DND-41 (cell line): ENCODE measurements around the gene TSC22D2.
"Not testable (repeated sequence)": the region's sequence is repeated elsewhere in the genome, so short reads cannot be mapped to it uniquely, and the experiment has no call there.

ENCODE experiments used
- ATAC-seq: fragments of 200-7000 bp; cut with Tn5 transposase; 3 replicates; pipeline ENCODE4 v1.9.1; 2021; ENCODE audit warnings: low read depth; ENCODE audit not compliant: insufficient read depth
- DNase-seq: peaks from one replicate; pipeline ENCODE4 v3.0.0-alpha.2; 2020
- H2AFZ ChIP-seq: 2 replicates; pipeline ENCODE4 v1.6.0; 2012; ENCODE audit warnings: low read depth, low read length
- H3K27ac ChIP-seq: 2 replicates; pipeline ENCODE4 v1.5.1; 2012; ENCODE audit warnings: low read length, inconsistent platforms
- H3K27me3 ChIP-seq: fragments of 200-600 bp; sonication (generic); 2 replicates; pipeline ENCODE4 v1.6.0; 2012; ENCODE audit warnings: low read length, mild to moderate bottlenecking, inconsistent platforms; ENCODE audit not compliant: insufficient read depth, poor library complexity
- H3K36me3 ChIP-seq: 2 replicates; pipeline ENCODE4 v1.5.1; 2012; ENCODE audit warnings: low read length, inconsistent platforms; ENCODE audit not compliant: insufficient read depth
- H3K4me1 ChIP-seq: 2 replicates; pipeline ENCODE4 v1.5.1; 2012; ENCODE audit warnings: mild to moderate bottlenecking, low read length; ENCODE audit not compliant: insufficient read depth
- H3K4me2 ChIP-seq: 2 replicates; pipeline ENCODE4 v1.6.0; 2012; ENCODE audit warnings: mild to moderate bottlenecking, moderate library complexity, low read length, inconsistent platforms; ENCODE audit not compliant: insufficient read depth
- H3K4me3 ChIP-seq, 2 experiments: fragments of 200-600 bp in 1 of 2; shearing (Covaris generic) in 1 of 2; 2 replicates each; pipeline ENCODE4 v1.5.1; 2012 to 2016; ENCODE audit warnings: inconsistent platforms in 2 of 2, low read length in 2 of 2, mild to moderate bottlenecking in 2 of 2, low read depth in 1 of 2, moderate library complexity in 1 of 2
- H3K79me2 ChIP-seq: 2 replicates; pipeline ENCODE4 v1.6.0; 2012; ENCODE audit warnings: low read length, inconsistent platforms; ENCODE audit not compliant: insufficient read depth
- H3K9ac ChIP-seq: 2 replicates; pipeline ENCODE4 v1.6.0; 2012; ENCODE audit warnings: low read depth, mild to moderate bottlenecking, inconsistent platforms, low read length, moderate library complexity
- H3K9me3 ChIP-seq: 2 replicates; pipeline ENCODE4 v1.5.1; 2012; ENCODE audit warnings: low read length, moderate library complexity, mild to moderate bottlenecking, inconsistent platforms; ENCODE audit not compliant: insufficient read depth, severe bottlenecking
- H4K20me1 ChIP-seq: 2 replicates; pipeline ENCODE4 v1.6.0; 2012; ENCODE audit warnings: low read length; ENCODE audit not compliant: insufficient read depth
- CTCF ChIP-seq: IDR thresholded peaks from 2 replicates; pipeline ENCODE4 v1.5.1; 2012; ENCODE audit warnings: borderline replicate concordance, low read length, moderate library complexity, mild to moderate bottlenecking; ENCODE audit not compliant: poor library complexity, severe bottlenecking; ENCODE audit errors: extremely low read depth
- EZH2 ChIP-seq: IDR thresholded peaks from 3 replicates; pipeline ENCODE4 v1.6.1; 2012; ENCODE audit warnings: borderline replicate concordance, low read depth, mild to moderate bottlenecking, moderate library complexity, low read length, inconsistent platforms; ENCODE audit not compliant: severe bottlenecking

TSC22D2 gene

DNA sequence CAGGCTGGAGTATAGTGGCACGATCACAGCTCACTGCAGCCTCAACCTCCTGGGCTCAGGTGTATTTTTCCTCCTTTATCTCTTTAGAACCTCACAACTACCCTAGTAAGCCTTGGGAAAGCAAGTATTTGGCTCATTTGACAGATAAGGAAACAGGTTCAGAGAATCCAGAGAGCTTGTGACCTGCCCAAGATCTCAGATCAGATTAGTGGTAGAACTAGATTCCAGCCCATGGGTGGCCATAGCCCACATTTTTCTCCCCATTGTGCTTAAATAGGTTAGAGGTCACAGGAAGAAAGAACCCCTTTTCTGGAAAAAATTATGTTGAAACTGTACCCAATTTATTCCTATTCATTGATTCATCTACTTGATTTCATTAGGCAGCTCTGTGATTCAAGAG is 64.3 kb downstream of the TSC22D2 start:
- H3K4me2 ChIP-seq: no peak overlapping the region
- H3K9me3 ChIP-seq: no peaks in the 10 kb centered on the region
- DNase-seq (no peak), ATAC-seq (no peak)
- H3K79me2 ChIP-seq: no peaks in the 10 kb centered on the region
- no peaks in the 10 kb centered on the region for H3K27me3 ChIP-seq
- H3K36me3 ChIP-seq: no peaks in the 10 kb centered on the region
- H3K4me1 ChIP-seq: no peaks in the 10 kb centered on the region
- no peak overlapping the region for H3K27ac ChIP-seq
- TF ChIP-seq EZH2 (no peak), CTCF (no peak)
- H3K9ac ChIP-seq: no peak overlapping the region
- no peak overlapping the region for H2AFZ ChIP-seq
- no peak overlapping the region for H3K4me3 ChIP-seq
- H4K20me1 ChIP-seq: no peaks in the 10 kb centered on the region

- H2AFZ ChIP-seq, H3K36me3 ChIP-seq, DNase-seq, H3K27ac ChIP-seq, H3K4me2 ChIP-seq, H4K20me1 ChIP-seq, ATAC-seq, H3K4me1 ChIP-seq, H3K27me3 ChIP-seq, H3K79me2 ChIP-seq, H3K9ac ChIP-seq, H3K4me3 ChIP-seq, H3K9me3 ChIP-seq: not testable (repeated sequence)
These were observed 65.1 kb downstream of the TSC22D2 start for GRCh38 chr3:150473161-150473560.

DNA sequence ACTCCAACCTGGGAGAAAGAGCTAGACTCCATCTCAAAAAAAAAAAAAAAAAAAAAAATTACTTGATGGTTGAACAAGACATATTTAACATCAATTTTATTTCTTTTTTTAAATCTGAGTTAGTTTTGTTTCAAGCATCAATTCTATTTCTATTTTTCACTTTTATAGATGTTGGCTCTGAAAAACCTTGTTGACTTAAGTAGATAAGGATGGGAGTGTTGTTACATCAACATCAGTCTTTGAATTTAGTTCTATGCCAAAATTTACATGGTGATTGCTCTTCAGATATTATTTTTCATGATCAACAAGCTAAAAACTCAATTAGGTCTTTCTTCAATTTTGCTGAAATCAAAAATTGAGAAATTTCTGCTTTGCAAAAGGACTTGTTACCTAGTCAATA is 71.3 kb downstream of the TSC22D2 start:
- H3K9me3 ChIP-seq: peaks cover 4% of the 10 kb centered on the region
- H3K4me2 ChIP-seq: no peak overlapping the region
- no peak overlapping the region for H3K4me3 ChIP-seq
- no peaks in the 10 kb centered on the region for H3K36me3 ChIP-seq
- H3K27me3 ChIP-seq: no peaks in the 10 kb centered on the region
- H3K9ac ChIP-seq: no peak overlapping the region
- H4K20me1 ChIP-seq: no peaks in the 10 kb centered on the region
- no peaks in the 10 kb centered on the region for H3K4me1 ChIP-seq
- no peaks in the 10 kb centered on the region for H3K79me2 ChIP-seq
- H2AFZ ChIP-seq: no peak overlapping the region
- TF ChIP-seq EZH2 (no peak), CTCF (no peak)
- no peak for ATAC-seq
- H3K27ac ChIP-seq: no peak overlapping the region
- DNase-seq: no peak

- Histone ChIP-seq H3K27ac (no peak overlapping the region), H3K79me2 (no peaks in the 10 kb centered on the region), H3K9me3 (peaks cover 4% of the 10 kb centered on the region), H3K9ac (no peak overlapping the region), H4K20me1 (no peaks in the 10 kb centered on the region), H2AFZ (no peak overlapping the region), H3K4me3 (no peak overlapping the region), H3K4me2 (no peak overlapping the region), H3K27me3 (no peaks in the 10 kb centered on the region), H3K4me1 (no peaks in the 10 kb centered on the region), H3K36me3 (no peaks in the 10 kb centered on the region)
- DNase-seq: no peak
- ATAC-seq: no peak
- TF ChIP-seq CTCF (no peak), EZH2 (no peak)
These were observed 72.8 kb downstream of the TSC22D2 start for GRCh38 chr3:150480877-150481276.
